ENCODE results near the gene NT5C. TPM values are rescaled to one million over a fixed set of nuclear protein-coding genes. Genes with fewer than 3 reads are reported as not detected.

NT5C gene
- total and polyA plus RNA-seq, 12 donors: 17.1 to 71.7 (median 23.6) TPM

DNA sequence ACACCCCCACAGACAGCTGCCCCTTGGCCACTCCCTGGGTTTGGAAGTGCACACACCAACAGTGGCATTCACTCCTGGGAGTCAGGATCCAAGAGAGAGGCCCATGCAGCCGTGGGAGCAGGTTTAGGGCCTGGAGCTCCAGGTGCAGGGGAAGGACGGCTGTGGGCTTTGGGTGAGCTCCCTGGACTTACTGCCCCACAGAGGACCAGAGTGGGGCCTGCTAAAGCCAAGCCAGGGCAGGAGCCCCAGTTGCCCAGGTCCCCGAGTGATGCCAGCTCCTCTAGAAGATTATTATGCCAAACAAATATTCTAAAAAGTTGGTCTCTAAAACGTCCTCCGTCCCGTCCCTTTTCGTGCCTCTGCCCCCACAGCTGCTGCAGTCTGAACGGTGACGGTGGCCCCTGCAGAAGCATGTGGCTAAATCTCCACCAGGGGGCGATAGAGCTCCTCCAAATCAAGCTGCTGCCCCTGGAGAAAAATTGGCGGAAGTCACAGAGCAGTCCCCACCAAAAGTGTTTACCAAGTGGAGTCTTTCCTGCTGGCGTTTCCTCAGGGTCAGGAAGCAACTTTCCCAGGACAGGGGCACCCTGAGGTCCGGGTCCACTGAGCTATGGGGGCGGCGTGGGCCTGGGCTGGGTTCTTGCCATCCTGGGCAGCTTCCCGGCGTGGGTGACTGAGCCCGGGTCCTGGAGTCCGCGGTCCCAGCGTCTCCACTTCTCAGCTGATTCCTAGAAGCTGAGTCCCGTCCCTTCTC, 17.6 kb downstream of the NT5C start:
- DNase-seq: peak; percentile 76 to 94
- Histone ChIP-seq H3K4me1 (peaks cover 5 to 66% (median 40%) of the 10 kb centered on the region in 9 donors), H3K9me3 (no peaks in the 10 kb centered on the region), H3K27me3 (no peaks in the 10 kb centered on the region), H3K27ac (peak overlapping the region; percentile 55 to 96 (median 90)), H3K4me3 (peak overlapping the region; percentile 14 to 66 (median 58)), H3K36me3 (peaks cover 0 to 21% (median 0%) of the 10 kb centered on the region in 9 donors)
- peak; percentile 75 to 90 (median 83) for ATAC-seq
- TF ChIP-seq, protein P1, sequence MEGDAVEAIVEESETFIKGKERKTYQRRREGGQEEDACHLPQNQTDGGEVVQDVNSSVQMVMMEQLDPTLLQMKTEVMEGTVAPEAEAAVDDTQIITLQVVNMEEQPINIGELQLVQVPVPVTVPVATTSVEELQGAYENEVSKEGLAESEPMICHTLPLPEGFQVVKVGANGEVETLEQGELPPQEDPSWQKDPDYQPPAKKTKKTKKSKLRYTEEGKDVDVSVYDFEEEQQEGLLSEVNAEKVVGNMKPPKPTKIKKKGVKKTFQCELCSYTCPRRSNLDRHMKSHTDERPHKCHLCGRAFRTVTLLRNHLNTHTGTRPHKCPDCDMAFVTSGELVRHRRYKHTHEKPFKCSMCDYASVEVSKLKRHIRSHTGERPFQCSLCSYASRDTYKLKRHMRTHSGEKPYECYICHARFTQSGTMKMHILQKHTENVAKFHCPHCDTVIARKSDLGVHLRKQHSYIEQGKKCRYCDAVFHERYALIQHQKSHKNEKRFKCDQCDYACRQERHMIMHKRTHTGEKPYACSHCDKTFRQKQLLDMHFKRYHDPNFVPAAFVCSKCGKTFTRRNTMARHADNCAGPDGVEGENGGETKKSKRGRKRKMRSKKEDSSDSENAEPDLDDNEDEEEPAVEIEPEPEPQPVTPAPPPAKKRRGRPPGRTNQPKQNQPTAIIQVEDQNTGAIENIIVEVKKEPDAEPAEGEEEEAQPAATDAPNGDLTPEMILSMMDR (IDR thresholded peaks at IDR 0.05): peak; percentile 94 to 98 (median 95)
- 8 to 12% methylated on average over 22 of the region's 22 CpGs for WGBS, 2 donors
- intact Hi-C loops (cut with DNase I): loop anchor here (2.0 to 10.0 kb wide), 15 partner anchors 37 to 301 kb away; partner anchors contain the start of genes NUP85 (in 3 of the 10), JPT1 (in 2 of the 10), SUMO2 (in 2 of the 10) and CDR2L (in 1 of the 10)

DNA sequence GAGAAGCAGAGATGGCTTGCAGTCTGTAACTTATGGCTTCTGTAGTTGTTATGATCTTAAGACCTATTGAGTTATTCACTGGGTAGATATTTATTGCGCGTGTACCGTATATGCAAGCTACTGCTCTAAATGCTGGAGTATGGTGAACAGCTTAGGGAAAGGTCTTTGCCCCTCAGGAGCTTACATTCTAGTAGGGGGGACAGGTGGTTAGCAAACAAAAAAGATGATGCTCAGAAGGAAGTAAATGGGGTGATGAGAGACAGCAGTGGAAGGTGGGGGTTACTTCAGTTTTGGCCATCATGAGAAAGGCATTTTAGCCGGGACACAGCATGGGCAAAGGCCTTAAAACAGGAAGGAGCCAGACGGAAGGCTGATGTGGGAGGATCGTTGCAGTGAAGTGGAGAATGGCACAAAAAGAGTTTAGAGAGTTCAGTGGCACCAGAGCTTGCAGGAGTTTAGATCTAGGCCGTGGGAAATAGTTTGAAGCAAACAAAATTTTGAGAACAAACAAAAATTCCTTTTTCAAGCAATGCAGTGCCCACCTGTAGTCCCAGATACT, 19.7 kb downstream of the NT5C start:
- intact Hi-C loops (cut with DNase I): loop anchor here (5.0 to 10.0 kb wide), 13 partner anchors 35 to 303 kb away; partner anchors contain the start of genes NUP85 (in 3 of the 10), JPT1 (in 2 of the 10), SUMO2 (in 2 of the 10) and CDR2L (in 1 of the 10)
- ATAC-seq: no peak
- TF ChIP-seq, protein P1 (IDR thresholded peaks at IDR 0.05): no peak
- 81 to 85% methylated on average over 7 of the region's 7 CpGs for WGBS, 2 donors
- no peaks in the 10 kb centered on the region for H3K27me3 ChIP-seq
- H3K27ac ChIP-seq: no peak overlapping the region
- no peaks in the 10 kb centered on the region for H3K9me3 ChIP-seq
- H3K4me1 ChIP-seq: peaks cover 5 to 64% (median 43%) of the 10 kb centered on the region in 9 donors
- H3K4me3 ChIP-seq: no peak overlapping the region
- H3K36me3 ChIP-seq: peaks cover 0 to 15% (median 0%) of the 10 kb centered on the region in 9 donors
- DNase-seq: no peak

DNA sequence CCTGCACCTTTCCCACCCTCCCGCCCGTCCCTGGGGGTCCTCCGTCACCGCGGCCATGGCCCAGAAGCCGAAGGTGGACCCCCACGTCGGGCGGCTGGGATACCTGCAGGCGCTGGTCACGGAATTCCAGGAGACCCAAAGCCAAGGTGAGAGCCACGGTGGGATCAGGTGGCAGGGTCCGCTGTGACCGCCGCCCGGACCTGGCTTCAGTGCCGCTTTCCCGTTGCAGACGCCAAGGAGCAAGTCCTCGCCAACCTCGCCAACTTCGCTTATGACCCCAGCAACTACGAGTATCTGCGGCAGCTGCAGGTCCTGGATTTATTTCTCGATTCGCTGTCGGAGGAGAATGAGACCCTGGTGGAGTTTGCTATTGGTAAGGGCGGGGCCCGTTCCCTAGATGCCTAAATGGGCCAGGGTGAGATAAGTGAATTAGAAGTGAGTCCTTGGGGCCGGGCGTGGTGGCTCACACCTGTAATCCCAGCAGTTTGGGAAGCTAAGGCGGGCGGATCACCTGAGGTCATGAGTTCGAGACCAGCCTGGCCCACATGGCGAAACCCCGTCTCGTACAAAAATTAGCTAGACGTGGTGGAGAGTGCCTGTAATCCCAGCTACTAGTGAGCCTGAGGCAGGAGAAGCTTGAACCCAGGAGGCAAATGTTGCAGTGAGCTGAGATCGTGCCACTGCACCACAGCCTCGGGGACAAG, 21.2 kb downstream of the NT5C start:
- peak in 2 of 8 donors; percentile 3 to 7 for ATAC-seq
- Histone ChIP-seq H3K27ac (peak overlapping the region; percentile 35 to 91 (median 86)), H3K4me3 (peak overlapping the region; percentile 68 to 96 (median 86)), H3K36me3 (peaks cover 0 to 6% (median 0%) of the 10 kb centered on the region in 9 donors), H3K27me3 (no peaks in the 10 kb centered on the region), H3K4me1 (peaks cover 5 to 59% (median 38%) of the 10 kb centered on the region in 9 donors), H3K9me3 (no peaks in the 10 kb centered on the region)
- TF ChIP-seq, protein P1 (IDR thresholded peaks at IDR 0.05): no peak
- 23 to 25% methylated on average over 40 of the region's 40 CpGs for WGBS, 2 donors
- intact Hi-C loops (cut with DNase I): loop anchor here (5.0 to 10.0 kb wide), 13 partner anchors 33 to 304 kb away; partner anchors contain the start of genes NUP85 (in 3 of the 10), JPT1 (in 2 of the 10), SUMO2 (in 2 of the 10) and CDR2L (in 1 of the 10)
- no peak for DNase-seq
